Effector memory CD8-positive, alpha-beta T cell (primary cell): ENCODE data around the gene CCL15.
A peak's percentile ranks its signal among the peaks of the same experiment; 100 is the strongest.

Experiments used
- ATAC-seq: fragments of 150-1000 bp; cut with Tn5 transposase; replicated peaks from 2 replicates; pipeline ENCODE4 v1.10.0; 2021; ENCODE audit warnings: mild to moderate bottlenecking, moderate library complexity
- DNase-seq, 3 experiments: peaks; one replicate each; pipeline ENCODE4 v3.0.0; 2021
- H3K27ac Mint-ChIP-seq, 2 donors: one replicate each; pipeline ENCODE4 v1.8.0; 2022; ENCODE audit warnings: mild to moderate bottlenecking in 2 of 2, mixed read lengths in 2 of 2, moderate library complexity in 2 of 2
- H3K27me3 Mint-ChIP-seq, 2 donors: one replicate each; pipeline ENCODE4 v1.8.0; 2022; ENCODE audit warnings: mixed read lengths in 2 of 2
- H3K36me3 Mint-ChIP-seq: one replicate; pipeline ENCODE4 v1.8.0; 2022; ENCODE audit warnings: mild to moderate bottlenecking, moderate library complexity, mixed read lengths; ENCODE audit not compliant: insufficient read depth
- H3K4me1 Mint-ChIP-seq, 2 donors: one replicate each; pipeline ENCODE4 v1.8.0; 2022; ENCODE audit warnings: low read depth in 2 of 2, mixed read lengths in 2 of 2
- H3K4me3 Mint-ChIP-seq, 2 donors: one replicate each; pipeline ENCODE4 v1.8.0; 2022; ENCODE audit warnings: mild to moderate bottlenecking in 2 of 2, mixed read lengths in 2 of 2, moderate library complexity in 2 of 2
- H3K9me3 Mint-ChIP-seq, 2 donors: one replicate each; pipeline ENCODE4 v1.8.0; 2022; ENCODE audit warnings: mixed read lengths in 2 of 2

CCL15 gene

GRCh38 chr17:35982409-35983191 is 18.8 kb downstream of the CCL15 start:
- Mint-ChIP-seq H3K27me3 (no peaks in the 10 kb centered on the region), H3K4me1 (peaks cover 9 to 21% of the 10 kb centered on the region in 2 donors), H3K27ac (peak overlapping the region in 1 of 2 donors; percentile 61), H3K36me3 (peaks cover 2% of the 10 kb centered on the region), H3K9me3 (no peaks in the 10 kb centered on the region), H3K4me3 (peak overlapping the region in 1 of 2 donors; percentile 30)
- no peak for DNase-seq
- no peak for ATAC-seq

- Mint-ChIP-seq H3K4me1 (peaks cover 9 to 21% of the 10 kb centered on the region in 2 donors), H3K9me3 (no peaks in the 10 kb centered on the region), H3K27me3 (no peaks in the 10 kb centered on the region), H3K36me3 (peaks cover 2% of the 10 kb centered on the region), H3K4me3 (peak overlapping the region in 1 of 2 donors; percentile 30), H3K27ac (peak overlapping the region in 1 of 2 donors; percentile 61)
- DNase-seq (peak in 1 of 3 experiments; percentile 19), ATAC-seq (no peak)
Observed at GRCh38 chr17:35981908-35982330, 19.4 kb downstream of the CCL15 start.

- H3K4me3 Mint-ChIP-seq, result peak within 1 kb of the TSS in 1 of 2 donors; percentile 30
- H3K9me3 Mint-ChIP-seq, result no peaks in the 10 kb centered on the region
- H3K36me3 Mint-ChIP-seq, result peaks cover 2% of the 10 kb centered on the region
- DNase-seq (no peak), ATAC-seq (no peak)
- no peaks in the 10 kb centered on the region for H3K27me3 Mint-ChIP-seq
- peaks cover 15 to 23% of the 10 kb centered on the region in 2 donors for H3K4me1 Mint-ChIP-seq
- H3K27ac Mint-ChIP-seq, result peak within 1 kb of the TSS in 1 of 2 donors; percentile 63
Observed at GRCh38 chr17:35981246-35981645, 20.1 kb downstream of the CCL15 start, which contains the start of gene CCL16. Gene CCL16, minus strand, starts transcription at chr17:35981497. Its CDS starts 77 bp downstream, at chr17:35981420.

- H3K4me1 Mint-ChIP-seq, result peaks cover 18 to 20% of the 10 kb centered on the region in 2 donors
- ATAC-seq, result no peak
- no peaks in the 10 kb centered on the region for H3K36me3 Mint-ChIP-seq
- no peaks in the 10 kb centered on the region for H3K9me3 Mint-ChIP-seq
- DNase-seq, result no peak
- H3K27me3 Mint-ChIP-seq, result no peaks in the 10 kb centered on the region
- H3K4me3 Mint-ChIP-seq, result no peak overlapping the region
- H3K27ac Mint-ChIP-seq, result no peak overlapping the region
Observed at GRCh38 chr17:35978346-35978745, 23.0 kb downstream of the CCL15 start.

- Mint-ChIP-seq H3K36me3 (no peaks in the 10 kb centered on the region), H3K27me3 (no peaks in the 10 kb centered on the region), H3K4me1 (peaks cover 18% of the 10 kb centered on the region in 2 donors), H3K9me3 (no peaks in the 10 kb centered on the region), H3K4me3 (no peak overlapping the region), H3K27ac (peak overlapping the region in 1 of 2 donors; percentile 53)
- ATAC-seq (no peak), DNase-seq (no peak)
Observed at GRCh38 chr17:35977509-35977908, 23.8 kb downstream of the CCL15 start.

GRCh38 chr17:35973333-35974260 is 27.8 kb downstream of the CCL15 start:
- no peaks in the 10 kb centered on the region for H3K36me3 Mint-ChIP-seq
- DNase-seq, result no peak
- H3K4me3 Mint-ChIP-seq, result no peak overlapping the region
- no peaks in the 10 kb centered on the region for H3K27me3 Mint-ChIP-seq
- peak overlapping the region in 1 of 2 donors; percentile 56 for H3K27ac Mint-ChIP-seq
- peaks cover 13 to 23% of the 10 kb centered on the region in 2 donors for H3K4me1 Mint-ChIP-seq
- H3K9me3 Mint-ChIP-seq, result no peaks in the 10 kb centered on the region
- no peak for ATAC-seq

- Mint-ChIP-seq H3K4me3 (no peak overlapping the region), H3K27ac (no peak overlapping the region), H3K9me3 (no peaks in the 10 kb centered on the region), H3K36me3 (no peaks in the 10 kb centered on the region), H3K27me3 (no peaks in the 10 kb centered on the region), H3K4me1 (peaks cover 13 to 22% of the 10 kb centered on the region in 2 donors)
- no peak for ATAC-seq
- DNase-seq, result no peak
Observed at GRCh38 chr17:35972945-35973332, 28.4 kb downstream of the CCL15 start.

- no peak overlapping the region for H3K27ac Mint-ChIP-seq
- DNase-seq, result no peak
- H3K36me3 Mint-ChIP-seq, result no peaks in the 10 kb centered on the region
- no peak overlapping the region for H3K4me3 Mint-ChIP-seq
- no peaks in the 10 kb centered on the region for H3K9me3 Mint-ChIP-seq
- H3K27me3 Mint-ChIP-seq, result no peaks in the 10 kb centered on the region
- peaks cover 11 to 19% of the 10 kb centered on the region in 2 donors for H3K4me1 Mint-ChIP-seq
- ATAC-seq, result no peak
Observed at GRCh38 chr17:35972535-35972934, 28.8 kb downstream of the CCL15 start.

GRCh38 chr17:35972066-35972465 is 29.3 kb downstream of the CCL15 start:
- Mint-ChIP-seq H3K27ac (no peak overlapping the region), H3K4me3 (no peak overlapping the region), H3K9me3 (no peaks in the 10 kb centered on the region), H3K27me3 (no peaks in the 10 kb centered on the region), H3K36me3 (no peaks in the 10 kb centered on the region), H3K4me1 (peaks cover 11 to 19% of the 10 kb centered on the region in 2 donors)
- ATAC-seq (no peak), DNase-seq (no peak)

GRCh38 chr17:35969558-35970380 is 31.6 kb downstream of the CCL15 start:
- no peaks in the 10 kb centered on the region for H3K27me3 Mint-ChIP-seq
- H3K27ac Mint-ChIP-seq, result peak overlapping the region in 1 of 2 donors; percentile 19
- peak; percentile 77 to 86 (median 84) for DNase-seq
- H3K9me3 Mint-ChIP-seq, result no peaks in the 10 kb centered on the region
- no peak overlapping the region for H3K4me3 Mint-ChIP-seq
- no peaks in the 10 kb centered on the region for H3K36me3 Mint-ChIP-seq
- peaks cover 6 to 10% of the 10 kb centered on the region in 2 donors for H3K4me1 Mint-ChIP-seq
- ATAC-seq, result peak; percentile 69

- Mint-ChIP-seq H3K27ac (no peak overlapping the region), H3K36me3 (no peaks in the 10 kb centered on the region), H3K4me3 (no peak overlapping the region), H3K4me1 (peaks cover 6 to 10% of the 10 kb centered on the region in 2 donors), H3K27me3 (no peaks in the 10 kb centered on the region), H3K9me3 (no peaks in the 10 kb centered on the region)
- no peak for DNase-seq
- ATAC-seq, result no peak
Observed at GRCh38 chr17:35968520-35969054, 32.8 kb downstream of the CCL15 start.

- Mint-ChIP-seq H3K36me3 (no peaks in the 10 kb centered on the region), H3K27ac (no peak overlapping the region), H3K4me3 (no peak overlapping the region), H3K4me1 (peaks cover 6 to 10% of the 10 kb centered on the region in 2 donors), H3K9me3 (no peaks in the 10 kb centered on the region), H3K27me3 (no peaks in the 10 kb centered on the region)
- ATAC-seq (no peak), DNase-seq (no peak)
Observed at GRCh38 chr17:35965272-35965671, 36.1 kb downstream of the CCL15 start.
